Metanephros (tissue), 2 donors: ENCODE data around the gene ACSL4. TPM values are rescaled to one million over a fixed set of nuclear protein-coding genes. Genes with fewer than 3 reads are reported as not detected.

Experiments
- small RNA-seq: library from RNA; depleted of rRNA; stranded (forward); fragments of <200 nt; gene quantifications from one replicate; pipeline ENCODE3, GENCODE V24; 2014; ENCODE audit warnings: low replicate concordance
- total RNA-seq: library from RNA; depleted of rRNA; stranded (reverse); fragments of >200 nt; gene quantifications from one replicate; pipeline ENCODE4 v1.2.3, GENCODE V29; 2014

Gene ACSL4
- total RNA-seq: 56.2 TPM

DNA sequence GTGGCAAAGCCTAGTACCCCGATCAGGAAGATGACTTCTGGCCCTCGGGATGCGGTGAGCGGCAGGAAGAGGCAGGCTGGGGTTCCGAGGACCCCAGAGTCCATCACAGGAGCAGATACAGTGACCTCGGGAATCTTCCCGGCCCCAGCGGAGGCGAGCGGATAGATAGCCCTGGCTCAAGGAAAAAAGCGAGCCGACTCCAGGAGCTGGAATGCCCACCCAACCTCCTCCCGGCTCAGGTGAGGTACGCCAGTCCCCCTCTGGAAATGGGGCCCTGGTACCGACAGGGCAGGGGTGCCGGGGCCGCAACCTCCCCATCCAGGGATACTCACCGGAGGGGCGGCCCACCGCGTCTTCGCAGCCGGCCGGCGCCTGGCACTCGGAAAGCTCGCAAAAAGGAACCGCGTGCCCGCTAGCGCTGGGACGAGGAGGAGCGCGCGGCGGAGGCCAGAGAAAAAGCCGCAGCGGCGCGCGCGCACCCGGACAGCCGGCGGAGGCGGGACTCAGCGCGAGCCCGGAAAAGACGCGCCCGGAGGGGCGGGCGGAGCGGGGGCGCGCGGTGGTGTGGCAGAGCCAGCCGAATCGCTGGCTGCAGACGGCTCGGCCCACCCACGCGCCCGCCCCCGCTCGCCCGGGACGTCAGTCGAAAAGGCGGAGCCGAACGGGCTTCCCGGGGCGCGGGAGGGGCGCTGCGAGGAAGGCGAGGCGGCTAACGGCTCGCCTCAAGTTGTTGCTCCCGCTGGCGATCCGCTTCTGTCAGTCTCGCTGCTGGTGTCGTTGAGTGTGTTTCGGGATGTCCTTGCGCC lies at the start of gene ACSL4:
Gene ACSL4 (minus strand): TSS at position 451 of the 806 bp plus-strand sequence. CDS start 49,894 bp downstream, outside the sequence.

DNA sequence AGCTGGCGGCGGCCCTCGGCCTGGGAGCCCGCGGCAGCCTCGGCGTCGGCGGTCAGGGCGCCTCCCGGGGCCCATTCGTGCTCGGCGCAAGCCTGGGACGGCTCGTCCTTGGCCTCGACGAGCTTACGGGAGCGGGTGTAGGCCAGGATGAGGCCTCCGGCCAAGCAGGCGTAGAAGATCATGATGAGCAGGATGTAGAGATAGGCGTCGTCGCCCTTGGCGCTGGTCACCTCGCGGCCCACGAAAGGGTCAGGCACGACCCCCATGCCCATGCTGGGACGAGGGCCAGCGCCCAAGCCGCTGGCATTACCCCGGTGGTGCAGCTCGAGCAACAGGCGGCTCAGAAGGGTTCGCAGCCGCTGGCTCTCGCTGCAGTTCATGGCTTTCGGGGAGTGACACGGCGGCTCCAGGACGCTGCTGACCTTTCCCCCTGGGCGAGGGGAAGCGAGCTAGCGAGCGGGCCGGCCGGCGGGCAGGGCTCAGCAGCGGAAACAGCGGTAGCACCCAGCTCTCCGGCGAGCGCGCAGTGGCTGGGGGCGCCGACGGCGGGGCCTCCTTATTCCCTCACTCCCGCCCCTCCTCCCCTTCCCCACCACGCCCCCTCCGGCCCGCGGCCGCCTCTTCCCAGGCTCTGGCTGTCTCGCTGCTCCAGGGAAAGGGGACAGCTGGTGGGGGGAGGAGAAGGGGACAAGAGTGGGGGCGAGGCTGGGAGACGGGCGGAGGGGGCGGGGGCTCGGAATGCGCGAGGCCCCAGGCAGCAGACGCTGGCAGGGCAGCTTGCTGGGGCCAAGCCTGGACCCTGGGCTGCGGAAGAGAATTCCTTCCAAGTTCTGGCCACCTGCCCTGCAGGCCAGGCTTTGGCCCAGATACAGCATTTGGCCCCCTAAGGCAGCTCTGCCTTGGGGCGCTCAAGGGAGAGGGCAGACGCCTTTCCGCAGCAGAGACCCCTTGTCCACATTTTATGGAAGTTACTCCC lies 108.1 kb downstream of the ACSL4 start, which contains the start of gene KCNE5:
Gene KCNE5 (minus strand): TSS at position 532 of the 976 bp plus-strand sequence. CDS start 152 bp downstream, at position 380.

Small RNA genes within 50 kb of the gene (small RNA-seq; reads per million reads assigned to genes)
- not detected for gene AL118496.2
- not detected for gene RF00019

Other genes starting within 250 kb of the ACSL4 start
- gene NXT2, start 196.4 kb downstream of the ACSL4 start, total RNA-seq: 14.8 TPM
- 6.5 TPM for gene KCNE5, start 108.1 kb downstream of the ACSL4 start, total RNA-seq